ENCODE results near the gene IGF2. TPM values are rescaled to one million over a fixed set of nuclear protein-coding genes. Genes with fewer than 3 reads are reported as not detected.

IGF2 gene
- total and polyA plus RNA-seq, 2 donors (not counting 1 experiment from before 2014, with no cell fraction given), result not detected

DNA sequence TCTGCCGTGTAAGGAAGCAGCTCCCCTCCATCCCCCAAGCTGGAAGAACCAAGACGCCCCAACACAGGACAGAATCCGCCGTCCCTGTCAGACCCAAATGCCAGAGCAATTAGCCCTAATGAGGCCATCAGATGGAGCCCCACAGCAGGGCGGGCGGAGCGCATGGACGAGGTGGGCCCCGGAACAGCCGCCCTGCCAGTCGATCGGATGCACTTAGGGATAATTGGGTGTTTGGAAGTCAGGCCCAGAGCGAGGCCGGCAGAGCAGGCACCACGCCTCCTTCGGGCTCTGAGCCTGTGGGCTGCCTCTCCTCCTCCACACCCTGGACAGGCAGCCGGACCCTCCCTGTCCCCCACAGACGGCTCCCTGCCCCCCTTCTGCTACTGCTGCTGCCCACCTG, 37.9 kb upstream of the IGF2 start:
- no peak overlapping the region for H3K27ac ChIP-seq (ENCODE audit: low read length in 2 of 2)
- Mint-ChIP-seq H3K9me3 (ENCODE audit: insufficient read depth) (no peaks in the 10 kb centered on the region), H3K27ac (no peak overlapping the region), H3K4me3 (no peak overlapping the region), H3K27me3 (no peaks in the 10 kb centered on the region), H3K4me1 (no peaks in the 10 kb centered on the region)
- ChIA-PET POLR2A (no interaction called here), CTCF (no interaction called here)
- no peaks in the 10 kb centered on the region for H3K27me3 ChIP-seq (replicated peaks in 1 of 4; ENCODE audit: control extremely low read depth in 1 of 4, control insufficient read depth in 3 of 4, insufficient read depth in 4 of 4, low read length in 3 of 4)
- no peak for DNase-seq
- no peaks in the 10 kb centered on the region for H4K20me1 ChIP-seq (ENCODE audit: control insufficient read depth, insufficient read depth, low read length, poor library complexity, severe bottlenecking)
- H3K36me3 ChIP-seq (replicated peaks in 1 of 2; ENCODE audit: control extremely low read depth in 1 of 2, control insufficient read depth in 1 of 2, extremely low read depth in 1 of 2, insufficient read depth in 2 of 2, low read length in 1 of 2), result no peaks in the 10 kb centered on the region
- ATAC-seq (ENCODE audit: low read depth), result no peak
- peaks cover 0 to 3% (median 0%) of the 10 kb centered on the region in 3 donors for H3K9me3 ChIP-seq (ENCODE audit: control extremely low read depth in 1 of 3, control insufficient read depth in 2 of 3, insufficient read depth in 1 of 3, low read length in 2 of 3)
- 90% methylated on average over 18 of the region's 18 CpGs for WGBS (ENCODE audit: insufficient coverage)
- H3K4me2 ChIP-seq (replicated peaks; ENCODE audit: low read depth, low read length, poor library complexity, severe bottlenecking), result no peak overlapping the region
- no peak overlapping the region for H3K9ac ChIP-seq (ENCODE audit: low read length)
- no peaks in the 10 kb centered on the region for H3K79me2 ChIP-seq (ENCODE audit: control insufficient read depth, insufficient read depth, low read length)
- H3K4me1 ChIP-seq (ENCODE audit: control insufficient read depth in 2 of 2, insufficient read depth in 2 of 2, low read length in 2 of 2), result no peaks in the 10 kb centered on the region
- H3K4me3 ChIP-seq (ENCODE audit: control extremely low read depth in 1 of 5, extremely low read depth in 1 of 5, insufficient read depth in 1 of 5, low read depth in 2 of 5, low read length in 4 of 5), result no peak overlapping the region
- H2AFZ ChIP-seq (ENCODE audit: insufficient read depth, low read depth, low read length, poor library complexity, severe bottlenecking), result no peak overlapping the region
- TF ChIP-seq, protein P1, sequence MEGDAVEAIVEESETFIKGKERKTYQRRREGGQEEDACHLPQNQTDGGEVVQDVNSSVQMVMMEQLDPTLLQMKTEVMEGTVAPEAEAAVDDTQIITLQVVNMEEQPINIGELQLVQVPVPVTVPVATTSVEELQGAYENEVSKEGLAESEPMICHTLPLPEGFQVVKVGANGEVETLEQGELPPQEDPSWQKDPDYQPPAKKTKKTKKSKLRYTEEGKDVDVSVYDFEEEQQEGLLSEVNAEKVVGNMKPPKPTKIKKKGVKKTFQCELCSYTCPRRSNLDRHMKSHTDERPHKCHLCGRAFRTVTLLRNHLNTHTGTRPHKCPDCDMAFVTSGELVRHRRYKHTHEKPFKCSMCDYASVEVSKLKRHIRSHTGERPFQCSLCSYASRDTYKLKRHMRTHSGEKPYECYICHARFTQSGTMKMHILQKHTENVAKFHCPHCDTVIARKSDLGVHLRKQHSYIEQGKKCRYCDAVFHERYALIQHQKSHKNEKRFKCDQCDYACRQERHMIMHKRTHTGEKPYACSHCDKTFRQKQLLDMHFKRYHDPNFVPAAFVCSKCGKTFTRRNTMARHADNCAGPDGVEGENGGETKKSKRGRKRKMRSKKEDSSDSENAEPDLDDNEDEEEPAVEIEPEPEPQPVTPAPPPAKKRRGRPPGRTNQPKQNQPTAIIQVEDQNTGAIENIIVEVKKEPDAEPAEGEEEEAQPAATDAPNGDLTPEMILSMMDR (IDR thresholded peaks at IDR 0.05), result no peak
- no peak for TF ChIP-seq EZH2 (IDR thresholded peaks at IDR 0.05; ENCODE audit: borderline replicate concordance, insufficient read depth, low read depth, low read length, poor library complexity, severe bottlenecking)
- intact Hi-C loops (cut with micrococcal nuclease), result no loop called here

DNA sequence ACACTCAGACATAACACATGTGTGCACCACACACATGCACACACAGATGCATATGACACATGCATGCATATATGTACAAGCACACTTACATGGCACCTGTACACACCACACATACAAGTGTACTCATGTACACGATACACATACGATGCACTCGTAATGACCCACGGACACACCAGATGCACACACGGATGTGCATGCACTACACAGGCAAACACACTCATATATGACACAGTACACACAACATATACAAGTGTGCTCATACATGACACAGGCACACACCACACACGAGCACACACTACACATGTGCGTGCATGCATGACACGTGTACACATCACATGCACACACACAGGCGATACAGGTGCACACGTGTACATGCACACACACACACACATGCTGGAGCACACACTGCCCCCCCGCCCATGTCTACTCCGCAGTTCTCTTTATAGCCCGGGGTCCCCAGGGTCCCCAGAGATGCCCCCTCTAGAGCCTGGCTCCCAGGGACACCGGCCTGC, 37.3 kb upstream of the IGF2 start:
- intact Hi-C loops (cut with micrococcal nuclease), result no loop called here
- no peak for TF ChIP-seq EZH2 (IDR thresholded peaks at IDR 0.05; ENCODE audit: borderline replicate concordance, insufficient read depth, low read depth, low read length, poor library complexity, severe bottlenecking)
- TF ChIP-seq, protein P1 (IDR thresholded peaks at IDR 0.05), result no peak
- no peak overlapping the region for H2AFZ ChIP-seq (ENCODE audit: insufficient read depth, low read depth, low read length, poor library complexity, severe bottlenecking)
- H3K9ac ChIP-seq (ENCODE audit: low read length), result no peak overlapping the region
- DNase-seq (no peak), ATAC-seq (ENCODE audit: low read depth) (no peak)
- Mint-ChIP-seq H3K4me1 (no peaks in the 10 kb centered on the region), H3K27ac (no peak overlapping the region), H3K27me3 (no peaks in the 10 kb centered on the region), H3K4me3 (no peak overlapping the region), H3K9me3 (ENCODE audit: insufficient read depth) (no peaks in the 10 kb centered on the region)
- no peaks in the 10 kb centered on the region for H3K79me2 ChIP-seq (ENCODE audit: control insufficient read depth, insufficient read depth, low read length)
- H3K4me1 ChIP-seq (ENCODE audit: control insufficient read depth in 2 of 2, insufficient read depth in 2 of 2, low read length in 2 of 2), result no peaks in the 10 kb centered on the region
- POLR2A ChIA-PET, result no interaction called here
- H3K27me3 ChIP-seq (replicated peaks in 1 of 4; ENCODE audit: control extremely low read depth in 1 of 4, control insufficient read depth in 3 of 4, insufficient read depth in 4 of 4, low read length in 3 of 4), result no peaks in the 10 kb centered on the region
- H3K27ac ChIP-seq (ENCODE audit: low read length in 2 of 2), result no peak overlapping the region
- no peak overlapping the region for H3K4me3 ChIP-seq (ENCODE audit: control extremely low read depth in 1 of 5, extremely low read depth in 1 of 5, insufficient read depth in 1 of 5, low read depth in 2 of 5, low read length in 4 of 5)
- no peaks in the 10 kb centered on the region for H3K36me3 ChIP-seq (replicated peaks in 1 of 2; ENCODE audit: control extremely low read depth in 1 of 2, control insufficient read depth in 1 of 2, extremely low read depth in 1 of 2, insufficient read depth in 2 of 2, low read length in 1 of 2)
- 96% methylated on average over 12 of the region's 14 CpGs for WGBS (ENCODE audit: insufficient coverage)
- peaks cover 0 to 3% (median 0%) of the 10 kb centered on the region in 3 donors for H3K9me3 ChIP-seq (ENCODE audit: control extremely low read depth in 1 of 3, control insufficient read depth in 2 of 3, insufficient read depth in 1 of 3, low read length in 2 of 3)
- no peak overlapping the region for H3K4me2 ChIP-seq (replicated peaks; ENCODE audit: low read depth, low read length, poor library complexity, severe bottlenecking)
- CTCF ChIA-PET, result no interaction called here
- no peaks in the 10 kb centered on the region for H4K20me1 ChIP-seq (ENCODE audit: control insufficient read depth, insufficient read depth, low read length, poor library complexity, severe bottlenecking)

All from B cell (primary cell).